ENCODE measurements around the gene TAGAP.

TAGAP gene

GRCh38 chr6:159056899-159057298 lies 12.1 kb upstream of the TAGAP start:
- H3K27me3 ChIP-seq (ENCODE audit: insufficient read depth, low read length) = no peaks in the 10 kb centered on the region
- peaks cover 6% of the 10 kb centered on the region; the same call in 1 of the 2 replicates for H3K4me1 ChIP-seq (ENCODE audit: insufficient read depth, low read length)
- no peaks in the 10 kb centered on the region for H3K36me3 ChIP-seq (ENCODE audit: insufficient read depth, low read depth, low read length)
- H3K4me3 ChIP-seq (ENCODE audit: low read length) = no peak overlapping the region
- H3K9me3 ChIP-seq (ENCODE audit: insufficient read depth, low read depth, low read length) = no peaks in the 10 kb centered on the region
- H3K9ac ChIP-seq (ENCODE audit: low read depth, low read length) = no peak overlapping the region
- H3K27ac ChIP-seq (ENCODE audit: low read length) = no peak overlapping the region

GRCh38 chr6:159056432-159056831 lies 11.6 kb upstream of the TAGAP start:
- Histone ChIP-seq H3K27ac (ENCODE audit: low read length) (no peak overlapping the region), H3K9ac (ENCODE audit: low read depth, low read length) (no peak overlapping the region), H3K9me3 (ENCODE audit: insufficient read depth, low read depth, low read length) (no peaks in the 10 kb centered on the region), H3K36me3 (ENCODE audit: insufficient read depth, low read depth, low read length) (no peaks in the 10 kb centered on the region), H3K4me1 (ENCODE audit: insufficient read depth, low read length) (peaks cover 6% of the 10 kb centered on the region; the same call in 1 of the 2 replicates), H3K4me3 (ENCODE audit: low read length) (no peak overlapping the region), H3K27me3 (ENCODE audit: insufficient read depth, low read length) (no peaks in the 10 kb centered on the region)

- Histone ChIP-seq H3K9me3 (ENCODE audit: insufficient read depth, low read depth, low read length) (no peaks in the 10 kb centered on the region), H3K27me3 (ENCODE audit: insufficient read depth, low read length) (no peaks in the 10 kb centered on the region), H3K36me3 (ENCODE audit: insufficient read depth, low read depth, low read length) (no peaks in the 10 kb centered on the region), H3K27ac (ENCODE audit: low read length) (no peak overlapping the region), H3K4me3 (ENCODE audit: low read length) (no peak overlapping the region), H3K9ac (ENCODE audit: low read depth, low read length) (no peak overlapping the region), H3K4me1 (ENCODE audit: insufficient read depth, low read length) (peaks cover 6% of the 10 kb centered on the region; the same call in 1 of the 2 replicates)
These were observed 11.2 kb upstream of the TAGAP start for GRCh38 chr6:159056003-159056402.

DNA sequence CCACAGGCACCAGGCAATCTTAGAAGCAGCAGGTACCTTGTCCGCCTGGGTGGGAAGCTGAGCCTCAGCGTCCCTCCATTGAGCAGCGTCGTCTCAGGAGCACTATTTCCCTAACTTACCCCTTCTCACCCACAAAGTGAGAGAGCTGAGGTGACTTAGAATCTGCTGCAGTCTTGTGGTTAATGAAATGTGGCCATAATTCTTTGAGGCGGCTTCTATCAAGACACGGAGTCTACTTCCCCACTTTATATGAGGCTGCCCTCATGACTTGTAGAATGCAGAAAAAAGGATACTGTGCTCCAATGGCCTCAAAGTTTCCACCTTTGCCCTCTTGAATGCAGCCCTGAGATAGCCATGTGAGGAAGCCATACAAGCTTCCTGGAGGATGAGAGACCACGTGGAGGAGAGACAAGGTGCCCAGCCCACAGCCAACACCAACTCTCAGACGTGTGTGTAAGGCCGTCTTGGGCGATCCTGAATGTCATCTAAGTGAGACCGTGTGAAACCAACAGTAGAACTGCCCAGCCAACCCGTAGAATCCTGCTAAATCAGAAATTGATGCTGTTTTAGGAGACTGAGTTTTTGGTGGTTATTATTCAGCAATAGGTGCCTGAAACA lies 9.1 kb upstream of the TAGAP start:
- Histone ChIP-seq H3K27me3 (ENCODE audit: insufficient read depth, low read length) (no peaks in the 10 kb centered on the region), H3K27ac (ENCODE audit: low read length) (no peak overlapping the region), H3K9me3 (ENCODE audit: insufficient read depth, low read depth, low read length) (no peaks in the 10 kb centered on the region), H3K4me3 (ENCODE audit: low read length) (no peak overlapping the region), H3K4me1 (ENCODE audit: insufficient read depth, low read length) (peaks cover 6% of the 10 kb centered on the region; the same call in 1 of the 2 replicates), H3K36me3 (ENCODE audit: insufficient read depth, low read depth, low read length) (no peaks in the 10 kb centered on the region), H3K9ac (ENCODE audit: low read depth, low read length) (no peak overlapping the region)

- H3K27ac ChIP-seq (ENCODE audit: low read length) = no peak overlapping the region
- H3K9me3 ChIP-seq (ENCODE audit: insufficient read depth, low read depth, low read length) = no peaks in the 10 kb centered on the region
- no peak overlapping the region for H3K9ac ChIP-seq (ENCODE audit: low read depth, low read length)
- H3K36me3 ChIP-seq (ENCODE audit: insufficient read depth, low read depth, low read length) = no peaks in the 10 kb centered on the region
- no peaks in the 10 kb centered on the region for H3K27me3 ChIP-seq (ENCODE audit: insufficient read depth, low read length)
- peaks cover 6% of the 10 kb centered on the region; the same call in 1 of the 2 replicates for H3K4me1 ChIP-seq (ENCODE audit: insufficient read depth, low read length)
- H3K4me3 ChIP-seq (ENCODE audit: low read length) = no peak overlapping the region
These were observed 7.9 kb upstream of the TAGAP start for GRCh38 chr6:159052720-159053119.

- H3K36me3 ChIP-seq (ENCODE audit: insufficient read depth, low read depth, low read length) = no peaks in the 10 kb centered on the region
- H3K9ac ChIP-seq (ENCODE audit: low read depth, low read length) = no peak overlapping the region
- H3K27ac ChIP-seq (ENCODE audit: low read length) = no peak overlapping the region
- no peaks in the 10 kb centered on the region for H3K27me3 ChIP-seq (ENCODE audit: insufficient read depth, low read length)
- H3K4me3 ChIP-seq (ENCODE audit: low read length) = no peak overlapping the region
- H3K4me1 ChIP-seq (ENCODE audit: insufficient read depth, low read length) = no peaks in the 10 kb centered on the region
- no peaks in the 10 kb centered on the region for H3K9me3 ChIP-seq (ENCODE audit: insufficient read depth, low read depth, low read length)
These were observed 3.3 kb upstream of the TAGAP start for GRCh38 chr6:159047891-159048685.

DNA sequence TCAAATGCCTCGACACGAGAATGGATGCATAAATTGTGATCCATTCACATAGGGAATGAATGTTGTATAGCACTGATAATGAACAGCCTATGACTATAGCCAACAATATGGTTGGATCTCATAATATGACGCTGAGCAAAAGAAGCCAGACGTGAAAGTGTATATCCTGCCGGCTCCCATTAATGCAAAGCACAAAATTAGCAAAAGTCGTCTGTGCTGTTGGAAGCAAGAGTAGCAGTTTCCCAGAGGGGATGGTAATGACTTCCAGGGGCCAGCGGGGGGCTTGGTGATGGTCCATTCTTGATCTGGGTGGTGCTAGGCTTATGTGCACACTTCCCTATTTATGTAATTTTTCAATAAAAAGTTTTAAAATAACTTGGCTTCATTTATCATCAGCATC lies 1.0 kb upstream of the TAGAP start:
- Histone ChIP-seq H3K4me1 (ENCODE audit: insufficient read depth, low read length) (no peaks in the 10 kb centered on the region), H3K27me3 (ENCODE audit: insufficient read depth, low read length) (no peaks in the 10 kb centered on the region), H3K9ac (ENCODE audit: low read depth, low read length) (no peak overlapping the region), H3K27ac (ENCODE audit: low read length) (no peak overlapping the region), H3K4me3 (ENCODE audit: low read length) (no peak overlapping the region), H3K36me3 (ENCODE audit: insufficient read depth, low read depth, low read length) (no peaks in the 10 kb centered on the region), H3K9me3 (ENCODE audit: insufficient read depth, low read depth, low read length) (no peaks in the 10 kb centered on the region)

GRCh38 chr6:159043947-159044346 lies 844 bp downstream of the TAGAP start:
- no peak overlapping the region for H3K27ac ChIP-seq (ENCODE audit: low read length)
- H3K36me3 ChIP-seq (ENCODE audit: insufficient read depth, low read depth, low read length) = no peaks in the 10 kb centered on the region
- H3K4me3 ChIP-seq (ENCODE audit: low read length) = no peak overlapping the region
- H3K4me1 ChIP-seq (ENCODE audit: insufficient read depth, low read length) = no peaks in the 10 kb centered on the region
- H3K9ac ChIP-seq (ENCODE audit: low read depth, low read length) = no peak overlapping the region
- H3K9me3 ChIP-seq (ENCODE audit: insufficient read depth, low read depth, low read length) = no peaks in the 10 kb centered on the region
- no peaks in the 10 kb centered on the region for H3K27me3 ChIP-seq (ENCODE audit: insufficient read depth, low read length)

DNA sequence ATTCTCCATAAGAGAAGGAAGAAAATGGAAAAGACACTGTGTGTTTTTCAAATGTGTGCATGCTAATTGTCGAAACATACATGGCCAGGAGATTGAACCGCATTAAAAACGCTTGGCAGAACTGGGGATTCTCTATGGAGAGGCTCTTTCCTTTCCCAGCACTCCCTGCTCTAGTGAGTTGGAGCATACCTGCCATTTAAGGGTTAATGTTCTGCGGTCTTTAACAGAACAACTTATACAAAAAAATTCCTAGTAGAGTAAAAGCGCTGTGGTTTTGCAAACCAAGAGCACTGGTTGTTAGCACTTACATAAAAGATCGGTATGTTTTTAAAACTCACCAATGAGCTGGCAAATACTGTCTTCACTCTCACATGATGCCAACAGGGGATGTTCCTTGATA lies 1.5 kb downstream of the TAGAP start:
- H3K27me3 ChIP-seq (ENCODE audit: insufficient read depth, low read length) = no peaks in the 10 kb centered on the region
- H3K27ac ChIP-seq (ENCODE audit: low read length) = no peak overlapping the region
- no peak overlapping the region for H3K9ac ChIP-seq (ENCODE audit: low read depth, low read length)
- H3K9me3 ChIP-seq (ENCODE audit: insufficient read depth, low read depth, low read length) = no peaks in the 10 kb centered on the region
- no peaks in the 10 kb centered on the region for H3K4me1 ChIP-seq (ENCODE audit: insufficient read depth, low read length)
- no peaks in the 10 kb centered on the region for H3K36me3 ChIP-seq (ENCODE audit: insufficient read depth, low read depth, low read length)
- H3K4me3 ChIP-seq (ENCODE audit: low read length) = no peak overlapping the region

DNA sequence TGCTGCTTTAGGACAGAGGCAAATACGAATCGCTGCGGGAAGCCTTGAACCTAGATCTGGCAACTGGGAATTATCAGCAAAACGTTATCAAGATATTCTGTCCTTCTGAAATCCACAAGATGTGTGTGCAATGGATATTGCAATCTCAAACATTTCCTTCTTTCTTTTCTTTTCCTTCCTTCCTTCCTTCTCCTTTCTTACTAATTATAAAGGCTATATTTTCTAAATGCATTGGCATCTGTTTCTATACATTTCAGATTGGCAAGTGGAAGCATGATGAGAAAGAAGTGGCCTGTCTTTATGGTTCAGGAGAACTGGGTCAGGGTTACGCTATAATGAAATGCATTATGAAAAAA lies 2.0 kb downstream of the TAGAP start:
- Histone ChIP-seq H3K27me3 (ENCODE audit: insufficient read depth, low read length) (no peaks in the 10 kb centered on the region), H3K4me3 (ENCODE audit: low read length) (no peak overlapping the region), H3K27ac (ENCODE audit: low read length) (no peak overlapping the region), H3K36me3 (ENCODE audit: insufficient read depth, low read depth, low read length) (no peaks in the 10 kb centered on the region), H3K4me1 (ENCODE audit: insufficient read depth, low read length) (no peaks in the 10 kb centered on the region), H3K9me3 (ENCODE audit: insufficient read depth, low read depth, low read length) (no peaks in the 10 kb centered on the region), H3K9ac (ENCODE audit: low read depth, low read length) (no peak overlapping the region)

GRCh38 chr6:159042003-159042825 lies 2.6 kb downstream of the TAGAP start:
- H3K27me3 ChIP-seq (ENCODE audit: insufficient read depth, low read length) = no peaks in the 10 kb centered on the region
- peak overlapping the region; percentile 29 for H3K27ac ChIP-seq (ENCODE audit: low read length)
- peak overlapping the region; percentile 43; the same call in 1 of the 2 replicates for H3K4me3 ChIP-seq (ENCODE audit: low read length)
- H3K9ac ChIP-seq (ENCODE audit: low read depth, low read length) = peak overlapping the region; percentile 38; the same call in 1 of the 2 replicates
- no peaks in the 10 kb centered on the region for H3K9me3 ChIP-seq (ENCODE audit: insufficient read depth, low read depth, low read length)
- no peaks in the 10 kb centered on the region for H3K4me1 ChIP-seq (ENCODE audit: insufficient read depth, low read length)
- no peaks in the 10 kb centered on the region for H3K36me3 ChIP-seq (ENCODE audit: insufficient read depth, low read depth, low read length)
